NK-92 (cell line): Measurements from ENCODE around the gene TTC39B.

ENCODE experiments used
- DNase-seq: peaks from one replicate; lab custom pipeline; 2025; ENCODE audit not compliant: unreplicated experiment; lab: John Stamatoyannopoulos, UW

Gene TTC39B

DNA sequence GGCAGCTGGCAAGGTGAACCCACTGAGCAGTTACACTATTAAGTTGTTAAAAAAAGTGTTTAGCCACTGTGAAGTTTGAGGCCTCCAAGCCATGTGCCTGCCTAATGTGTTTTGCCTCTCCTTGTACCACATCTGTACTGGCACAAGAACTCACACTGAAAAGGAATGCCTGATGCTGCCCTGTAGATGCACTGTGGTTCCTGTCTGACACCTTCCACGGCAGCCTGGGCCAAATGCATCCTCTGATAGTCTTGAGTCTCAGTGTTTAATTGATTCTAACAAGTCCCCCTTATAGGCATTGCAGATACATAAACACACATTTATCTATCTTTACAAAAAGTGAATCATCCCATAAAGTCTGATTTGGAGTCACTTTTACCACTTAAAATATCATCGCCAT lies 169.9 kb downstream of the TTC39B start:
- DNase-seq: no peak

DNA sequence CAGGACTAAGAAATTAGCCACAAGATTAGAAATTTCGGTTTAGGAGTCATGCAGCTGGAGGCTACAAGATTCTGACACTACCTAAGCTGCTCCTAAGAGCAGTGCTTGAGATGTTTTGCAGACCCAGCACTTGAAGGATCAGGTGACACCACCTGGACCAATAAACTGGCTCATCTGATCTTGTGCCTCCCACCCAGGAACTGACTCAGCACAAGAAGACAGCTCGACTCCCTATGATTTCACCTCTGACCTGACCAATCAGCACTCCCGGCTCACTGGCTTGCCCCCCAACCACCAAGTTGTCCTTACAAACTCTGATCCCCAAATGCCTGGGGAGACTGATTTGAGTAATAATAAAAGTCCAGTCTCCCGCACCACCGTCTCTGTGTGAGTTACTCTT lies 170.4 kb downstream of the TTC39B start:
- DNase-seq: no peak

DNA sequence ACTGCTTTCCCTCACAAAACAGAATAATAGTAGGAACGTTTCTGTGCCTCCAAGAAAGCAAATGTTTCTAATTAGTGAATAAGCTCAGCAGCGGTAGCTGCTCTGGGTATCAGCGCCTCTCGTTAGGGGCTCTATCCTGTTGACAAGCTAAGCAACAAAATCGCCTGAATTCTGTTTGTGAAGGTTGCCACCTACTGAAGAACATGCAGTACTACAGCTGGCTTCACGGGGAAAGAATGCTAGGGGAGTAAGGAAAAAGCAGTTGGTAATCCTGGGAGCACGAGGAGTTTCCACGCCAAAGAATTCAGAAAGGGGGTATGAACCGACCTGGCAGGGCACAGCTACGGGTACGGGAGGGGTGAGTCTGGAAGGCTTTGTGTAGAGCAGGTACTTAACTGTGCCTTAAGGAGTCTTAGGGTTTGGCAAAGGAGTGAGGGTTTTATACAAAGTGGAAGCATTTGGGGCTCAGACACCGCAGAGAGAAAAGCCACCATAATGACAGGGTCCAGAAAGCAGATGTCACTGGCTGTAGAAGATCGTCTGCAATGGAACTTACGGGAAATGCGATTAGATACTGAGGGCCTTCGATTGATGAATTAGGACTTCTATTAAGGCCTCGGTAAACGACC lies 171.7 kb downstream of the TTC39B start:
- no peak for DNase-seq

DNA sequence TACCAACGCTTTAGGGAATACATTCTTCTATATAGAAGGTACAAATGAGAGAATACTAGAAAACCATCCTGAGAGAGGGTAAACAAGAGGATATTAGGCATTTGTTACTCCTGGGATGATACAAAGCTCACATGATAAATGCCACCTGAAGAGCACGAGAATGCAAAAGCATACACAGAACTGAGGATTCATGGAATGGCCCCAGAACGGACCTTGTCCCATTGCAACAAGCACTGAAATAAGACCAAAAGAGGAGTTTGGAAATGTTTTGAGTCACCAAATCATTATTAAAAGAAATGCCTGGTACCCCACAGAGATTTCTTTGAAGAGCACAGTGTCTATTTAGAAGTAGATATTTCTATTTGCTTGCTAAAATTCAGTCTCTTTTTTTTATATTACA lies 173.5 kb downstream of the TTC39B start:
- DNase-seq: no peak

DNA sequence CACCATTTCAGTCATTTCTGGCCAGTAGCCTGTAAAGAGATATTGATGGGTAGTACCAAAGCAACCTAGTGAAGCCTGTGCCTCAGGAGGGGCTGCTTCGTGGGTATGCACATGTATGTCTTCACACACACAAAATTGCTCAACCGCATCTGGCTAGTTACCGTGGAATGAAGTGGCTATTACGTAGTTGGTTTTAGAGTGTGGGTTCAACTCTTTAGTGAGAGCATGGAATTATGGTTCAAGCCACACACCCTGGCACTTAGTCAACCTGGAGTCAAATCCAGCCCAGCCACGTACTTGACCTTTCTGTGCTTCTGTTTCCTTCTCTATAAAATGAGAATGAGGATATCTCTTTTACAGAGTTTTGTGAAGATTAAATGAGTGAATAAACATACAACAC lies 174.9 kb downstream of the TTC39B start:
- no peak for DNase-seq

DNA sequence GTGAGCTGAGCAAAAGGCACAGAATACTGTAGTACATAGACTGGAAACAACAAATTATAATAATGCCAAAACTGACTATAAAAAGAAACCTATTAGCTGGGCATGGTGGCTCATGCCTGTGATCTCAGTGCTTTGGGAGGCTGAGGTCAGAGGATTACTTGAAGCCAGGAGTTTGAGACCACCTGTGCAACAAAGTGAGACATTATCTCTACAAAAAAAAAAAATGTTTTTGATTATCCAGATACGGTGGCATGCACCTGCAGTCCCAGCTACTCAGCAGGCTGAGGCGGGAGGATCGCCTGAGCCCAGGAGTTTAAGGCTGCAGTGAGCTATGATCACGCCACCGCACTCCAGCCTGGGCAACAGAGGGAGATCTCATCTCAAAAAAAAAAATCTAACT lies 175.9 kb downstream of the TTC39B start:
- DNase-seq: no peak

DNA sequence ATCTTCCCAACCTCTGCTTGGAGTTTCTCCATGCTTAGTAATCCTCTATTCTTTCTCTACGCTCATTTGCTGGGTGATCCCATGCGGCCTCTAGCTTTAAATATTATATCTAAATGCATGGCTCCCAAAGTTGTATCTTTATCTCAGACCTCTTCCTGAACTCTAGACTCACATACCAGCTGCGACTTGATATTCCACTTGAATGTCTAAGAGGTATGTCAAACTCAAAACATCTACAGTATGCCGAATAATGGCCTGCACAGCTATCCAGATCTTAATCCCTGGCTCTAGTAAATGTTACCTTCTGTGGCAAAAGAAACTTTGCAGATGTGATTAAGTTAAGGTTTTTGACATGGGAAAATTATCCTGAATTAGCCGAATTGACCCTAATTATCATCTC lies 179.2 kb downstream of the TTC39B start:
- no peak for DNase-seq

DNA sequence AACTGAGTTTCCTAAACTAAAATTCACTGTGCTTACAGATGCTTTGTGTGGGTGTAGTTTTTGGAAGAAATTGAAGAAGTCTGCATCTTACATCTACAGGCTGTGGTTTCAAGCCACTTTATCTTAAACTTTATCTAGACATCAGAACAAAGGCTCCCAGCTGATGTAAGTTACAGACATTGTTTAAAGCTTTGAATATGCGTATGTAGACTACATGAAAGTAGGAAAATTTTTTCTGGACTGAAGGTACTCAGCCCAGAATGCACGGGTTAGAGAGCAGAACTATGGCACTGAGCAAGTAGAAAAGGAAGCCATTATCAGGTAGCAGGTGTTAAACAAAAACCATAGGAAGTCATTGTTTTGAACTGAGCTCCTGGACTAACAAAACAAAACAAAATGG lies 185.4 kb downstream of the TTC39B start:
- no peak for DNase-seq

DNA sequence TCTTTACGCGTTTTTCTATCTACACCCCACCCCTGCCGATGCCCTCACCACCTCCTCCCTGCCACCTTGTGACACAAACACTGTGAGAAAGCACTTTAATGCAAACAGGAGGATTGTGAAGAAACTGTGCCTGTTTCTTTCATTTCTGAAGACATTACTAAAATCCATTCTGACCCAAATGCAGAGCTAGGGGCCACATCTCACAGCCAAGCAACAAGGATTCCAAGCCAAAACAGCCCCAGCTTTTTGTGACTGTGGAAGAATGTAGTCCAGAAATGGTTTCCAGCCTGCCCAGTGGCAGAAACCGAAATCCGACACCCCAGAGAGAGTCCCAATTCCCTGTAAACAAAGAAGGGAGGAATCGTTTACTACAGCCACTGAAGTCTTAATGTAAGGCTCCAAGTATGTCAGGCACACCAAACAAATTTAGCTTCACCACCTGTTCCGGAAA lies 190.9 kb downstream of the TTC39B start:
- DNase-seq: no peak

DNA sequence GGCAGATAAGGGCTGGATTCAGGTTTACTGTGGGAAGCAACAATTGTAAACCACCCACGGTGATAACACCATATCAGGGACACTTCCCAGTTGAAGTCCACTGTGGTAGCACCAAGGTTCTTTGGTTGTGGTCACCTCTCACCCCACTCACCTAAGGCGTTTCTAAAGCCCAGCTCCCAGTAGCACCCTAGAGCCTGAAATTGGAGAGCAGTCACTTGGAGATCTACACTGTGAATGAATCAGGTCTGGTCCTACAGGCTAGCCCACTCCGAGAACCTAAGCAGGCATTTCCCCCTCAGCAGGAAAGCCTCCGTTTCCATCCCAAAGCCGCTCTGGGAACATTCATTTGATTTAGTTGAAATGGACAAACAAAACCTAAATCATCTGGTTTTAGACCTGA lies 191.3 kb downstream of the TTC39B start:
- no peak for DNase-seq

DNA sequence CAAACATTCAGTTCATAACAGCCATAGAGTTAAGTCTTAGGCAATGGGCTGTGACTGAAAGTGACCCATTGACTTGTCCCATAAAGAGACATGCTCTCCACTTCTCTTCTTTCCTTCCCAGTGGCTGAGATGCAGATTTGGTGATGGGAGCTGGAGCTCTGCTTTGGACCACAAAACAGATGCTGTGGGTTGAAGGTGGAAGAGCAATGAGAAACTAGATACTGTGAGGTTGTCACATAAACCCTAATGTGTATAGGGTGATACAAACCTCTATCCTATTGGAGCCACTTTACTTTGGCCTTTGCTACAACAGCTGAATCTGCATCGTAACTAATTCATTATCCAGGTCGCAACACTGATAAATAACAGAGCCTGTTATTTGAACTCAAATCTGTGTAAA lies 192.0 kb downstream of the TTC39B start:
- no peak for DNase-seq
